RWPE2 (cell line): ENCODE data around the gene RASSF8.

Source experiments
- ATAC-seq: fragments of 200-7000 bp; cut with Tn5 transposase; 3 replicates; pipeline ENCODE4 v1.9.1; 2021; ENCODE audit warnings: low read depth
- DNase-seq: peaks from one replicate; pipeline ENCODE4 v3.0.0-alpha.2; 2020; ENCODE audit warnings: low spot score
- H3K27ac ChIP-seq: fragments of 450-650 bp; 2 replicates; pipeline ENCODE4 v1.5.1; 2017; ENCODE audit warnings: mild to moderate bottlenecking; ENCODE audit not compliant: poor library complexity, severe bottlenecking
- H3K27me3 ChIP-seq: fragments of 250-450 bp; sonication (Bioruptor Pico); 2 replicates; pipeline ENCODE4 v1.5.1; 2021; ENCODE audit warnings: mild to moderate bottlenecking, moderate library complexity; ENCODE audit not compliant: insufficient read depth, poor library complexity, severe bottlenecking
- H3K36me3 ChIP-seq: fragments of 250-450 bp; sonication (Bioruptor Pico); 2 replicates; pipeline ENCODE4 v1.5.1; 2020; ENCODE audit warnings: low read depth, mild to moderate bottlenecking, moderate library complexity
- H3K4me1 ChIP-seq: fragments of 250-450 bp; sonication (Bioruptor Pico); 2 replicates; pipeline ENCODE4 v1.5.1; 2021; ENCODE audit warnings: mild to moderate bottlenecking, moderate library complexity; ENCODE audit not compliant: insufficient read depth, poor library complexity, severe bottlenecking
- H3K4me3 ChIP-seq: fragments of 250-450 bp; sonication (Bioruptor Pico); 2 replicates; pipeline ENCODE4 v1.5.1; 2021; ENCODE audit warnings: mild to moderate bottlenecking, moderate library complexity; ENCODE audit not compliant: severe bottlenecking
- H3K9me3 ChIP-seq: fragments of 250-450 bp; sonication (Bioruptor Pico); 2 replicates; pipeline ENCODE4 v1.5.1; 2021; ENCODE audit warnings: mild to moderate bottlenecking, moderate library complexity; ENCODE audit not compliant: severe bottlenecking
- TF ChIP-seq, protein P1 (sequence below): fragments of 450-650 bp; IDR thresholded peaks from one replicate; pipeline ENCODE4 v1.5.1; 2017; ENCODE audit warnings: mild to moderate bottlenecking, moderate library complexity; ENCODE audit not compliant: poor library complexity, severe bottlenecking

RASSF8 gene

DNA sequence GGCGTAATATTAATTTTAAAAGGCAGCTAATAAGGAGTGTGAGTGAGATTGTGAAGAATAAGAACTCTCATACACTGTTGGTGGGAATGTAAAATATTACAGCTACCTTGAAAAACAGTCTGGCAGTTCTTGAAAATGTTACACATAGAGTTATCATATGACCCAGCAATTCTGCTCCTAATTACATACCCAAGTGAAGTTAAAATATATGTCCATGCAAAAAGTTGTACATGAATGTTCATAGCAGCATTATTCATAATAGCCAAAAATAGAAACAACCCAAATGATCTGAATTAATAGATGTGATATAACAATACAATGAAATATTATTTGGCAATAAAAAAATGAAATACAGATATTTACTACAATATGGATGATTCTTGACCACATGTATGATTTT is 68.2 kb downstream of the RASSF8 start:
- TF ChIP-seq, protein P1, sequence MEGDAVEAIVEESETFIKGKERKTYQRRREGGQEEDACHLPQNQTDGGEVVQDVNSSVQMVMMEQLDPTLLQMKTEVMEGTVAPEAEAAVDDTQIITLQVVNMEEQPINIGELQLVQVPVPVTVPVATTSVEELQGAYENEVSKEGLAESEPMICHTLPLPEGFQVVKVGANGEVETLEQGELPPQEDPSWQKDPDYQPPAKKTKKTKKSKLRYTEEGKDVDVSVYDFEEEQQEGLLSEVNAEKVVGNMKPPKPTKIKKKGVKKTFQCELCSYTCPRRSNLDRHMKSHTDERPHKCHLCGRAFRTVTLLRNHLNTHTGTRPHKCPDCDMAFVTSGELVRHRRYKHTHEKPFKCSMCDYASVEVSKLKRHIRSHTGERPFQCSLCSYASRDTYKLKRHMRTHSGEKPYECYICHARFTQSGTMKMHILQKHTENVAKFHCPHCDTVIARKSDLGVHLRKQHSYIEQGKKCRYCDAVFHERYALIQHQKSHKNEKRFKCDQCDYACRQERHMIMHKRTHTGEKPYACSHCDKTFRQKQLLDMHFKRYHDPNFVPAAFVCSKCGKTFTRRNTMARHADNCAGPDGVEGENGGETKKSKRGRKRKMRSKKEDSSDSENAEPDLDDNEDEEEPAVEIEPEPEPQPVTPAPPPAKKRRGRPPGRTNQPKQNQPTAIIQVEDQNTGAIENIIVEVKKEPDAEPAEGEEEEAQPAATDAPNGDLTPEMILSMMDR = no peak
- no peaks in the 10 kb centered on the region for H3K27me3 ChIP-seq
- no peak overlapping the region for H3K27ac ChIP-seq
- DNase-seq (no peak), ATAC-seq (no peak)
- H3K9me3 ChIP-seq = no peaks in the 10 kb centered on the region
- H3K4me1 ChIP-seq = no peaks in the 10 kb centered on the region
- H3K4me3 ChIP-seq = no peak overlapping the region
- no peaks in the 10 kb centered on the region for H3K36me3 ChIP-seq

DNA sequence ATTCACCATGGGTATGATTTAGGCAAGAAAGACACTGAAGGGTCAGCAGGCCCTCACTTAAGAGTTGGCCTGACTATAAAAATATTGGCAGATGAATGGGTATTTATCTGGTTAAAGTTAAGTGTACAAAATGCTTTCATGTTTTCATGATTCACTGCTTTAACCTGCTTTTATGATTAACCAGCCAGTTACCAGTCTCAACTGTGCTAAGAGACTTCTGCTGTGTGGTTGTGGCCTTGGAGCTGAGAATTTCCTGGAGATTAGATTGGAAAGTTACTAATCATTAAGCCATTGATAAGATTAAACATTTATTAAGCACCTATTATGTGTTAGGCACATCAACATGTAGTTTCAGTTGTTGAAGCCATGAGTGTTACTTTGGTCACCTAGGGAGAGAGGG is 68.9 kb downstream of the RASSF8 start:
- Histone ChIP-seq H3K36me3 (no peaks in the 10 kb centered on the region), H3K27ac (no peak overlapping the region), H3K27me3 (no peaks in the 10 kb centered on the region), H3K9me3 (no peaks in the 10 kb centered on the region), H3K4me1 (no peaks in the 10 kb centered on the region), H3K4me3 (no peak overlapping the region)
- no peak for ATAC-seq
- TF ChIP-seq, protein P1 = no peak
- no peak for DNase-seq

DNA sequence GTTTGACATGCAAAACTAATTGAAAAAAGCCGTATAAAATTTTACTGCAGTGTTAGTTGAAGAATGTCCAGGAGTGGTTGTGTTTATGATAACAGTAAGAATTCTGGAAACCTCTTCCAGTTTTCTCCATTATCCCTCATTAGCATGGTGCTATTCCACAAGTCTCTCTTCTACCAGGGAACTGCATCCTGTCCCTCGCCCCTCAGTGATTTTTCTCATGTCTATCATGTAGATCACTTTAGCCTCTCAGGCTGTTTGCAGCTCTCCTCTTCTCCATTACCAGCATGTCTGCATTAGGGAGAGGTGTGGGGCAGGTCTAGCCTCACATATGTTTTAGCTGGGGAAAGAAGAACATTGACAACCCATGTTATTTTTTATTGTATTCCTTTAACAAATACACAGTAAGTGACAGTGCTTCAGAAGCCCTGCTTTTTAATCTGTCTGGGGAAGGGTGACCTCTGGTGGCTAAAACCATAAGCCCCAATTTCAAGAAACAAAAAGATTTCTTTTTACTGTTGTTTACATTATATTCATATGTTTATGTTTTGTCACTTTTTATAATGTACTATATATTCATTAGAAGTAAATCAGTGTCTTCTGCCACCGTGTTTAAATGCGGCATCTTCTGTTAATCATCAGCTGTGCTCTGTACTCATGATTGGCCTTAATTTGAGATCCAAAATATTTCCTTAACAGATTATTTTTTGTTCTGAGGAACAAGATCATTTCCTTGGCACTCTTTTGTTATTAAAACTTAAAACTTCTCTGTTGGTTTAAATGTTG is 70.7 kb downstream of the RASSF8 start:
- ATAC-seq (no peak), DNase-seq (no peak)

DNA sequence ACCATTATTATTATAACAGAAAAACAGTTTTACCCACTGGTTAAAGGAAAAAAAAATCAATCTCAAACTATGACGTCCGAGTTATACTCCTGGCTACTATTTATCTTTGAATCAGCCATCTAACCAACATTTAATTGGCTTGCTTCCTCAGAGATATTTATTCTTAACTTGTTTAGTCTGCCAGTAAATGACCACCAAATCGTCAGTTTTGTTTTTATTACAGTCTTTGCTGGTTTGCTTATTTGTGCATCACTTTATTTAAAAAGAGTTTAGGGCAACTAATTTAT is 71.2 kb downstream of the RASSF8 start:
- Histone ChIP-seq H3K36me3 (no peaks in the 10 kb centered on the region), H3K27ac (no peak overlapping the region), H3K27me3 (no peaks in the 10 kb centered on the region), H3K4me1 (no peaks in the 10 kb centered on the region), H3K4me3 (no peak overlapping the region), H3K9me3 (no peaks in the 10 kb centered on the region)
- ATAC-seq = no peak
- TF ChIP-seq, protein P1 = no peak
- DNase-seq = no peak

More for the DNA sequence above, 70.7 kb downstream of the RASSF8 start:
- Histone ChIP-seq H3K9me3 (no peaks in the 10 kb centered on the region), H3K27me3 (no peaks in the 10 kb centered on the region), H3K4me3 (no peak overlapping the region), H3K27ac (no peak overlapping the region), H3K4me1 (no peaks in the 10 kb centered on the region), H3K36me3 (no peaks in the 10 kb centered on the region)
- TF ChIP-seq, protein P1 = peak; percentile 72

DNA sequence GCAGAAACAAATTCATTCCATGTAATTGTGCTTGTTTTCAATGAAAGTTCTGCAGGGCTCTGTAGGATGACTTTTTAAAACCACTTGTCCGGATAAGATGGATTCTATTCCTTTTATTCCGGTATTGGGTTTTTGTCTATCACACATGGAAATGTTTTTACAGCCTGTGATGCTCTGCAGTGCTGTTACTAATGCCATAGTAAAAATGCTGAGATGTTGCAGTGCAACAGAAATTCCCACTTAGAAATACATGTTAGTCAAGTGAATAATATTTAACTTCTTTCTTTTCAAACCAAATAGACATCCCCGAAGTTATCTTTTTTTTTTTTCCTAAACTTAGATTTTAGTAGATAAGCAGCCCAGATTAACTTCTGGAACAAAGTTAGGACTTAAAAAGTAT is 71.9 kb downstream of the RASSF8 start:
- H3K9me3 ChIP-seq = no peaks in the 10 kb centered on the region
- TF ChIP-seq, protein P1 = no peak
- H3K4me3 ChIP-seq = no peak overlapping the region
- H3K27ac ChIP-seq = no peak overlapping the region
- DNase-seq (no peak), ATAC-seq (no peak)
- H3K4me1 ChIP-seq = no peaks in the 10 kb centered on the region
- H3K36me3 ChIP-seq = no peaks in the 10 kb centered on the region
- H3K27me3 ChIP-seq = no peaks in the 10 kb centered on the region
